Ishikawa (cell line): ENCODE measurements around the gene SERINC5.

ENCODE experiments used
- CEBPB ChIP-seq: IDR thresholded peaks from 2 replicates; pipeline ENCODE4 v1.6.1; 2012
- CREB1 ChIP-seq: IDR thresholded peaks from 2 replicates; pipeline ENCODE4 v1.6.1; 2012; ENCODE audit warnings: low read depth
- EGR1 ChIP-seq: IDR thresholded peaks from 2 replicates; pipeline ENCODE4 v1.6.1; 2012
- EP300 ChIP-seq: IDR thresholded peaks from 2 replicates; pipeline ENCODE4 v1.6.1; 2012; ENCODE audit warnings: borderline replicate concordance
- FOXM1 ChIP-seq: IDR thresholded peaks from 2 replicates; pipeline ENCODE4 v1.6.1; 2012; ENCODE audit warnings: low read depth, borderline replicate concordance
- MAX ChIP-seq: IDR thresholded peaks from 2 replicates; pipeline ENCODE4 v1.6.1; 2012
- NFIC ChIP-seq: IDR thresholded peaks from 2 replicates; pipeline ENCODE4 v1.6.1; 2012
- RAD21 ChIP-seq: IDR thresholded peaks from 2 replicates; pipeline ENCODE4 v1.6.1; 2012; ENCODE audit warnings: low read depth
- TAF1 ChIP-seq: IDR thresholded peaks from 2 replicates; pipeline ENCODE4 v1.6.1; 2012; ENCODE audit warnings: low read depth, mild to moderate bottlenecking
- TCF12 ChIP-seq: IDR thresholded peaks from 2 replicates; pipeline ENCODE4 v1.6.1; 2012; ENCODE audit warnings: low read depth
- TEAD4 ChIP-seq: IDR thresholded peaks from 2 replicates; pipeline ENCODE4 v1.6.1; 2012
- USF1 ChIP-seq: IDR thresholded peaks from 2 replicates; pipeline ENCODE4 v1.6.1; 2012
- YY1 ChIP-seq: IDR thresholded peaks from 2 replicates; pipeline ENCODE4 v1.6.1; 2012; ENCODE audit warnings: low read depth
- ZBTB7A ChIP-seq: IDR thresholded peaks from 2 replicates; pipeline ENCODE4 v1.6.1; 2012; ENCODE audit warnings: low read depth
- TF ChIP-seq, protein P1 (sequence below): IDR thresholded peaks from 2 replicates; pipeline ENCODE4 v1.6.1; 2012; ENCODE audit warnings: low read depth, mild to moderate bottlenecking

SERINC5 gene

GRCh38 chr5:80220245-80220897, 35.5 kb downstream of the SERINC5 start:
- TF ChIP-seq ZBTB7A (no peak), TAF1 (no peak), CREB1 (no peak), USF1 (no peak), TCF12 (no peak), YY1 (no peak), CEBPB (no peak), TEAD4 (no peak), RAD21 (no peak)

GRCh38 chr5:80219391-80219790, 36.5 kb downstream of the SERINC5 start:
- no peak for TF ChIP-seq EP300
- TF ChIP-seq FOXM1, result no peak
- TF ChIP-seq CREB1, result no peak
- no peak for TF ChIP-seq TEAD4
- TF ChIP-seq CEBPB, result no peak
- TF ChIP-seq RAD21, result no peak
- no peak for TF ChIP-seq ZBTB7A
- no peak for TF ChIP-seq EGR1
- no peak for TF ChIP-seq MAX
- TF ChIP-seq USF1, result no peak
- no peak for TF ChIP-seq TAF1
- TF ChIP-seq TCF12, result no peak
- no peak for TF ChIP-seq NFIC
- TF ChIP-seq, protein P1, sequence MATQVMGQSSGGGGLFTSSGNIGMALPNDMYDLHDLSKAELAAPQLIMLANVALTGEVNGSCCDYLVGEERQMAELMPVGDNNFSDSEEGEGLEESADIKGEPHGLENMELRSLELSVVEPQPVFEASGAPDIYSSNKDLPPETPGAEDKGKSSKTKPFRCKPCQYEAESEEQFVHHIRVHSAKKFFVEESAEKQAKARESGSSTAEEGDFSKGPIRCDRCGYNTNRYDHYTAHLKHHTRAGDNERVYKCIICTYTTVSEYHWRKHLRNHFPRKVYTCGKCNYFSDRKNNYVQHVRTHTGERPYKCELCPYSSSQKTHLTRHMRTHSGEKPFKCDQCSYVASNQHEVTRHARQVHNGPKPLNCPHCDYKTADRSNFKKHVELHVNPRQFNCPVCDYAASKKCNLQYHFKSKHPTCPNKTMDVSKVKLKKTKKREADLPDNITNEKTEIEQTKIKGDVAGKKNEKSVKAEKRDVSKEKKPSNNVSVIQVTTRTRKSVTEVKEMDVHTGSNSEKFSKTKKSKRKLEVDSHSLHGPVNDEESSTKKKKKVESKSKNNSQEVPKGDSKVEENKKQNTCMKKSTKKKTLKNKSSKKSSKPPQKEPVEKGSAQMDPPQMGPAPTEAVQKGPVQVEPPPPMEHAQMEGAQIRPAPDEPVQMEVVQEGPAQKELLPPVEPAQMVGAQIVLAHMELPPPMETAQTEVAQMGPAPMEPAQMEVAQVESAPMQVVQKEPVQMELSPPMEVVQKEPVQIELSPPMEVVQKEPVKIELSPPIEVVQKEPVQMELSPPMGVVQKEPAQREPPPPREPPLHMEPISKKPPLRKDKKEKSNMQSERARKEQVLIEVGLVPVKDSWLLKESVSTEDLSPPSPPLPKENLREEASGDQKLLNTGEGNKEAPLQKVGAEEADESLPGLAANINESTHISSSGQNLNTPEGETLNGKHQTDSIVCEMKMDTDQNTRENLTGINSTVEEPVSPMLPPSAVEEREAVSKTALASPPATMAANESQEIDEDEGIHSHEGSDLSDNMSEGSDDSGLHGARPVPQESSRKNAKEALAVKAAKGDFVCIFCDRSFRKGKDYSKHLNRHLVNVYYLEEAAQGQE, result no peak

GRCh38 chr5:80217667-80218066, 38.2 kb downstream of the SERINC5 start:
- TF ChIP-seq ZBTB7A, result no peak
- no peak for TF ChIP-seq YY1
- no peak for TF ChIP-seq USF1
- TF ChIP-seq TEAD4, result no peak
- no peak for TF ChIP-seq TAF1
- TF ChIP-seq MAX, result no peak
- no peak for TF ChIP-seq RAD21
- TF ChIP-seq, protein P1, result no peak
- no peak for TF ChIP-seq EP300
- TF ChIP-seq NFIC, result no peak
- TF ChIP-seq CEBPB, result no peak
- no peak for TF ChIP-seq EGR1
- TF ChIP-seq FOXM1, result no peak
- no peak for TF ChIP-seq CREB1
- no peak for TF ChIP-seq TCF12

- TF ChIP-seq FOXM1 (no peak), CREB1 (no peak), CEBPB (0 out of 2 replicates have a peak, but pooled peaks have one; percentile 3), ZBTB7A (no peak)
These were observed 38.9 kb downstream of the SERINC5 start for GRCh38 chr5:80216753-80217596.

DNA sequence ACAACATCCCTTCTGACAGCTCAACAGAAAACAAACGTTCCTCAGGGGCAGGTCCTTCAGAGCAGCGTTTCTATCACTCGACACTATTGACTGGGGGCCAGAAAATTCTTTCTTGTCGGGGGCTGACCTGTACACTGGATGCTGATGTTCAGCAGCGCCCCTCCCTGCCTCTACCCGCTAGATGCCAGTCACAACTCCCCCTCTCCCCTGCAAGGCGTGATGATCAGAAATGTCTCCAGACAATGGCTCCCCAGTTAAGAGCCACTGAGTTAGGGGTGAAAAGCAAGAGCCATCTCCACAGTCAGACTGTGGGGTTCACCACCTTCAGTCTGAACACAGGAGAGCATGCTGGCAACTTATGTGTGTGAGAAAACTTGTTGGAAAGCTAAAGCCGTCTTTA, 39.8 kb downstream of the SERINC5 start:
- TF ChIP-seq RAD21 (no peak), NFIC (no peak), EP300 (no peak), EGR1 (no peak), TAF1 (no peak), TCF12 (no peak), TEAD4 (no peak), FOXM1 (no peak), USF1 (no peak)
- TF ChIP-seq, protein P1, result no peak
